SK-N-SH treated with all-trans-retinoic acid at 6 μM for 48 hours (cell line): ENCODE results near the gene ATP6V1G1.

ENCODE experiments used
- ATAC-seq: fragments of 200-7000 bp; cut with Tn5 transposase; 3 replicates; pipeline ENCODE4 v1.9.1; 2020; ENCODE audit warnings: mild to moderate bottlenecking, moderate library complexity
- ARNTL ChIP-seq: fragments of 450-650 bp; formaldehyde crosslinking; IDR thresholded peaks from 2 replicates; pipeline ENCODE4 v1.5.0; 2020; ENCODE audit warnings: low read depth, mild to moderate bottlenecking, moderate library complexity, borderline replicate concordance
- BACH2 ChIP-seq: fragments of 250-450 bp; sonication (Bioruptor Pico); IDR thresholded peaks from 2 replicates; pipeline ENCODE4 v1.9.0; 2021; ENCODE audit warnings: mild to moderate bottlenecking, borderline replicate concordance
- CSDC2 ChIP-seq: fragments of 250-450 bp; sonication (Bioruptor Pico); IDR thresholded peaks from 2 replicates; pipeline ENCODE4 v1.5.0; 2020; ENCODE audit warnings: mild to moderate bottlenecking, moderate library complexity
- GLIS3 ChIP-seq: fragments of 250-450 bp; sonication (Bioruptor Pico); IDR thresholded peaks from 2 replicates; pipeline ENCODE4 v1.5.0; 2020; ENCODE audit warnings: mild to moderate bottlenecking, moderate library complexity
- ISL1 ChIP-seq: fragments of 250-450 bp; sonication (Bioruptor Pico); IDR thresholded peaks from 2 replicates; pipeline ENCODE4 v2.1.2; 2022; ENCODE audit warnings: mild to moderate bottlenecking, moderate library complexity
- OSR1 ChIP-seq: fragments of 250-450 bp; sonication (Bioruptor Pico); IDR thresholded peaks from 2 replicates; pipeline ENCODE4 v1.8.0; 2022; ENCODE audit warnings: moderate library complexity, mild to moderate bottlenecking, inconsistent platforms
- PATZ1 ChIP-seq: fragments of 250-450 bp; sonication (Bioruptor Pico); IDR thresholded peaks from 2 replicates; pipeline ENCODE4 v1.8.0; 2020; ENCODE audit warnings: mild to moderate bottlenecking, moderate library complexity, borderline replicate concordance
- POU6F1 ChIP-seq: fragments of 250-450 bp; sonication (Bioruptor Pico); IDR thresholded peaks from 2 replicates; pipeline ENCODE4 v1.8.0; 2021; ENCODE audit warnings: low read depth, mild to moderate bottlenecking, moderate library complexity, borderline replicate concordance
- PPARA ChIP-seq: fragments of 250-450 bp; sonication (Bioruptor Pico); IDR thresholded peaks from 2 replicates; pipeline ENCODE4 v1.5.0; 2020; ENCODE audit warnings: mild to moderate bottlenecking, borderline replicate concordance
- RARB ChIP-seq: fragments of 250-450 bp; sonication (Bioruptor Pico); IDR thresholded peaks from 2 replicates; pipeline ENCODE4 v1.8.0; 2021; ENCODE audit warnings: mild to moderate bottlenecking, moderate library complexity
- SNAI2 ChIP-seq: fragments of 250-450 bp; sonication (Bioruptor Pico); IDR thresholded peaks from 2 replicates; pipeline ENCODE4 v1.5.0; 2020; ENCODE audit warnings: mild to moderate bottlenecking, moderate library complexity
- TCF4 ChIP-seq: fragments of 250-450 bp; sonication (Bioruptor Pico); IDR thresholded peaks from 2 replicates; pipeline ENCODE4 v1.8.0; 2021; ENCODE audit warnings: mild to moderate bottlenecking, moderate library complexity, borderline replicate concordance
- TOX ChIP-seq: fragments of 250-450 bp; sonication (Bioruptor Pico); IDR thresholded peaks from 2 replicates; pipeline ENCODE4 v1.8.0; 2021; ENCODE audit warnings: mild to moderate bottlenecking, moderate library complexity, borderline replicate concordance
- ZFP3 ChIP-seq: fragments of 250-450 bp; sonication (Bioruptor Pico); IDR thresholded peaks from 2 replicates; pipeline ENCODE4 v1.5.0; 2020; ENCODE audit warnings: mild to moderate bottlenecking, moderate library complexity
- ZFP30 ChIP-seq: fragments of 450-650 bp; formaldehyde crosslinking; IDR thresholded peaks from 2 replicates; pipeline ENCODE4 v1.5.0; 2022; ENCODE audit warnings: mild to moderate bottlenecking, moderate library complexity
- ZNF8 ChIP-seq: fragments of 450-650 bp; formaldehyde crosslinking; IDR thresholded peaks from 2 replicates; pipeline ENCODE4 v1.5.0; 2020; ENCODE audit warnings: mild to moderate bottlenecking, moderate library complexity
- TF ChIP-seq, protein P1 (sequence below): fragments of 250-450 bp; sonication (Bioruptor Pico); IDR thresholded peaks from 2 replicates; pipeline ENCODE4 v1.5.1; 2020; ENCODE audit warnings: low read depth, mild to moderate bottlenecking, moderate library complexity
- TF ChIP-seq, protein P2 (sequence below): fragments of 250-450 bp; sonication (Bioruptor Pico); IDR thresholded peaks from 2 replicates; pipeline ENCODE4 v1.5.0; 2020; ENCODE audit warnings: mild to moderate bottlenecking, moderate library complexity

Gene ATP6V1G1

GRCh38 chr9:114621975-114622609 is 34.5 kb downstream of the ATP6V1G1 start:
- ATAC-seq: peak; percentile 94
- TF ChIP-seq ZFP30 (CRISPR knock-in tag) (no peak), ISL1 (no peak), GLIS3 (no peak), ARNTL (CRISPR knock-in tag) (no peak), PPARA (no peak), BACH2 (no peak), ZNF8 (CRISPR knock-in tag) (no peak), CSDC2 (CRISPR knock-in tag) (no peak)

DNA sequence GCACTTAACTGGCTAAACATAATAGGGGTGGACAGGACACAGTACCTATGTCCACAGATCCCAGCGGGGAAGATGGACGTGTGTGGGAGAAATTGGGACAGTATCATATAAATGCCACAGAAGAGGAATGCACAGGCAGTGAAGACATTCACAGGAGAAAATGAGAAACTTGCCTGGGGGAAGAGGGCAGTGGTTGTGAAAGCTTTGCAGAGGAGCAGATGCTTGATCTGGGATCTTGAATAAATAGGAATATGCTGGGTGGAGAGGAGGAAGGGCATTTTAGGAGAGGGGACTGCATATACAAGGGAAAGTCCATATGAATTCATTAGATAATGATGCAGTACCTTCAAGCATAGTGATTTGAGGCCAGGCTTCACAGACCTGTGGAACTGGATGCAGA is 37.1 kb downstream of the ATP6V1G1 start:
- no peak for ATAC-seq
- TF ChIP-seq, protein P1, sequence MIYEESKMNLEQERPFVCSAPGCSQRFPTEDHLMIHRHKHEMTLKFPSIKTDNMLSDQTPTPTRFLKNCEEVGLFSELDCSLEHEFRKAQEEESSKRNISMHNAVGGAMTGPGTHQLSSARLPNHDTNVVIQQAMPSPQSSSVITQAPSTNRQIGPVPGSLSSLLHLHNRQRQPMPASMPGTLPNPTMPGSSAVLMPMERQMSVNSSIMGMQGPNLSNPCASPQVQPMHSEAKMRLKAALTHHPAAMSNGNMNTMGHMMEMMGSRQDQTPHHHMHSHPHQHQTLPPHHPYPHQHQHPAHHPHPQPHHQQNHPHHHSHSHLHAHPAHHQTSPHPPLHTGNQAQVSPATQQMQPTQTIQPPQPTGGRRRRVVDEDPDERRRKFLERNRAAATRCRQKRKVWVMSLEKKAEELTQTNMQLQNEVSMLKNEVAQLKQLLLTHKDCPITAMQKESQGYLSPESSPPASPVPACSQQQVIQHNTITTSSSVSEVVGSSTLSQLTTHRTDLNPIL (CRISPR knock-in tag): no peak
- no peak for TF ChIP-seq ISL1

DNA sequence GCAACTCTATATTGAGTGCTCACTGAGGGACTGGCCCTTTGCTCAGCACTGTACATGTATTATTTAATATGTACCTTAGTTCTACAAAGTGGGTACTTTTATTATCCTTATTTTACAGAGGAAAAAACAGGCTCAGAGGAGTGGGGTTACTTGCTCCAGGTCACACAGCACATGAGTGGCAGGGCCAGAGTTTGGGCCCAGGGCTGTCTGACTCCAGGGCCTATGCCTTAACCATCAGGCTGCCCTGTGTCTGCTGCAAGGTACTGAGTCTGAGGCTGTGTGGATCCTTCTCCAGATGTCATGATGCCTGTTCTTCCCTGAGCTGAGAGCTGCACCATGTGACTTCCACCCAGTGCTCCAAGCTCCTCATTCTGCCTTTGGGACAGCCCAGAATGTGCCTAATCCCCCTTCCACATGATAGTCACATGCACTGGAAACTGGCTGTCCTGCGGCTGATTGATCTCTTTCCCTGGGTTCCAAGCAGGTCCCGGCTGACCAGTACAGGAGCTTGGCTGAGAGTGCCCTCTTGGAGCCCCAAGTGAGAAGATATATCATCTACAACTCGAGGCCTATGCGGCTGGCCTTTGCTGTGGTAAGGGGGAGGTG is 38.9 kb downstream of the ATP6V1G1 start:
- TF ChIP-seq OSR1 (CRISPR knock-in tag): no peak
- TF ChIP-seq SNAI2 (CRISPR knock-in tag): no peak
- TF ChIP-seq PPARA: no peak
- no peak for TF ChIP-seq ZFP30 (CRISPR knock-in tag)
- TF ChIP-seq ISL1: no peak
- no peak for TF ChIP-seq ZNF8 (CRISPR knock-in tag)
- ATAC-seq: no peak

GRCh38 chr9:114627553-114627952 is 40.0 kb downstream of the ATP6V1G1 start:
- ATAC-seq: no peak
- TF ChIP-seq, protein P2, sequence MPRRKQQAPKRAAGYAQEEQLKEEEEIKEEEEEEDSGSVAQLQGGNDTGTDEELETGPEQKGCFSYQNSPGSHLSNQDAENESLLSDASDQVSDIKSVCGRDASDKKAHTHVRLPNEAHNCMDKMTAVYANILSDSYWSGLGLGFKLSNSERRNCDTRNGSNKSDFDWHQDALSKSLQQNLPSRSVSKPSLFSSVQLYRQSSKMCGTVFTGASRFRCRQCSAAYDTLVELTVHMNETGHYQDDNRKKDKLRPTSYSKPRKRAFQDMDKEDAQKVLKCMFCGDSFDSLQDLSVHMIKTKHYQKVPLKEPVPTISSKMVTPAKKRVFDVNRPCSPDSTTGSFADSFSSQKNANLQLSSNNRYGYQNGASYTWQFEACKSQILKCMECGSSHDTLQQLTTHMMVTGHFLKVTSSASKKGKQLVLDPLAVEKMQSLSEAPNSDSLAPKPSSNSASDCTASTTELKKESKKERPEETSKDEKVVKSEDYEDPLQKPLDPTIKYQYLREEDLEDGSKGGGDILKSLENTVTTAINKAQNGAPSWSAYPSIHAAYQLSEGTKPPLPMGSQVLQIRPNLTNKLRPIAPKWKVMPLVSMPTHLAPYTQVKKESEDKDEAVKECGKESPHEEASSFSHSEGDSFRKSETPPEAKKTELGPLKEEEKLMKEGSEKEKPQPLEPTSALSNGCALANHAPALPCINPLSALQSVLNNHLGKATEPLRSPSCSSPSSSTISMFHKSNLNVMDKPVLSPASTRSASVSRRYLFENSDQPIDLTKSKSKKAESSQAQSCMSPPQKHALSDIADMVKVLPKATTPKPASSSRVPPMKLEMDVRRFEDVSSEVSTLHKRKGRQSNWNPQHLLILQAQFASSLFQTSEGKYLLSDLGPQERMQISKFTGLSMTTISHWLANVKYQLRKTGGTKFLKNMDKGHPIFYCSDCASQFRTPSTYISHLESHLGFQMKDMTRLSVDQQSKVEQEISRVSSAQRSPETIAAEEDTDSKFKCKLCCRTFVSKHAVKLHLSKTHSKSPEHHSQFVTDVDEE: no peak
- no peak for TF ChIP-seq GLIS3
- TF ChIP-seq ISL1: no peak
- no peak for TF ChIP-seq RARB
- no peak for TF ChIP-seq ARNTL (CRISPR knock-in tag)

- no peak for ATAC-seq
These were observed 42.1 kb downstream of the ATP6V1G1 start for GRCh38 chr9:114629563-114630090.

More at GRCh38 chr9:114629563-114630090, 42.1 kb downstream of the ATP6V1G1 start:
- TF ChIP-seq ISL1 (no peak), POU6F1 (CRISPR knock-in tag) (no peak), TCF4 (CRISPR knock-in tag) (no peak), PATZ1 (no peak), ZFP3 (no peak), PPARA (no peak), TOX (no peak), ZNF8 (CRISPR knock-in tag) (no peak)
